CD14-positive monocyte (primary cell): ENCODE results near the gene DSP. TPM values are rescaled to one million over a fixed set of nuclear protein-coding genes. Genes with fewer than 3 reads are reported as not detected.

Experiments used
- DNase-seq, 3 donors: peaks; one replicate each; pipeline ENCODE4 v3.0.0-alpha.2; 2011 to 2022
- H2AFZ ChIP-seq: 2 replicates; pipeline ENCODE4 v1.6.0; 2012; ENCODE audit warnings: mild to moderate bottlenecking, low read depth, low read length, inconsistent platforms; ENCODE audit not compliant: insufficient read depth, poor library complexity, severe bottlenecking
- H3K27ac ChIP-seq, 2 donors: 1 replicate in 1 of 2; 2 replicates in 1 of 2; pipeline ENCODE4 v1.5.1; 2012 to 2013; ENCODE audit warnings: low read length in 2 of 2, control low read depth in 1 of 2, inconsistent platforms in 1 of 2, low read depth in 1 of 2, mild to moderate bottlenecking in 1 of 2
- H3K27me3 ChIP-seq, 2 donors: one replicate each; pipeline versions ENCODE4 v1.6.0 to v1.6.1; 2011 to 2013; ENCODE audit warnings: low read length in 2 of 2; ENCODE audit not compliant: control insufficient read depth in 2 of 2, insufficient read depth in 2 of 2
- H3K36me3 ChIP-seq, 2 donors: replicated peaks in 1 of 2; 1 replicate in 1 of 2; 2 replicates in 1 of 2; pipeline versions ENCODE4 v1.5.1 to v1.6.1; 2012 to 2013; ENCODE audit warnings: low read length in 2 of 2, control low read depth in 1 of 2, inconsistent platforms in 1 of 2, mild to moderate bottlenecking in 1 of 2; ENCODE audit not compliant: insufficient read depth in 2 of 2, control insufficient read depth in 1 of 2
- H3K4me1 ChIP-seq, 2 donors: 1 replicate in 1 of 2; 2 replicates in 1 of 2; pipeline versions ENCODE4 v1.5.1 to v1.6.1; 2012 to 2013; ENCODE audit warnings: low read length in 2 of 2, control low read depth in 1 of 2, inconsistent platforms in 1 of 2, mild to moderate bottlenecking in 1 of 2, moderate library complexity in 1 of 2; ENCODE audit not compliant: insufficient read depth in 2 of 2, control insufficient read depth in 1 of 2
- H3K4me2 ChIP-seq: replicated peaks from 2 replicates; pipeline ENCODE3; 2012; ENCODE audit warnings: low read length, moderate library complexity, mild to moderate bottlenecking; ENCODE audit not compliant: poor library complexity, severe bottlenecking; ENCODE audit errors: extremely low read depth
- H3K4me3 ChIP-seq, 3 experiments: fragments of 200-600 bp in 1 of 3; sonication (generic) in 1 of 3; replicated peaks in 1 of 3; 1 replicate in 2 of 3; 2 replicates in 1 of 3; pipeline ENCODE4 v1.5.1; 2011 to 2013; ENCODE audit warnings: low read length in 3 of 3, mild to moderate bottlenecking in 3 of 3, control low read depth in 2 of 3, low read depth in 2 of 3, inconsistent platforms in 1 of 3, moderate library complexity in 1 of 3
- H3K79me2 ChIP-seq: 2 replicates; pipeline ENCODE4 v1.6.0; 2012; ENCODE audit warnings: mild to moderate bottlenecking, control low read depth, inconsistent platforms, low read length, moderate library complexity; ENCODE audit not compliant: insufficient read depth
- H3K9ac ChIP-seq: 2 replicates; pipeline ENCODE4 v1.6.0; 2017; ENCODE audit warnings: low read length, mild to moderate bottlenecking; ENCODE audit not compliant: insufficient read depth, poor library complexity, severe bottlenecking
- H3K9me3 ChIP-seq, 2 donors: replicated peaks in 1 of 2; 1 replicate in 1 of 2; 2 replicates in 1 of 2; pipeline versions ENCODE4 v1.5.1 to v1.6.1; 2012 to 2013; ENCODE audit warnings: low read length in 2 of 2, control low read depth in 1 of 2; ENCODE audit not compliant: control insufficient read depth in 1 of 2, insufficient read depth in 1 of 2
- H4K20me1 ChIP-seq: 2 replicates; pipeline ENCODE4 v1.6.0; 2012; ENCODE audit warnings: mild to moderate bottlenecking, low read length, control low read depth, moderate library complexity; ENCODE audit not compliant: insufficient read depth
- H3K27ac Mint-ChIP-seq, 7 donors: one replicate each; pipeline ENCODE4 v1.8.0; 2020; ENCODE audit warnings: mild to moderate bottlenecking in 7 of 7, mixed read lengths in 7 of 7, moderate library complexity in 6 of 7, inconsistent platforms in 2 of 7
- H3K27me3 Mint-ChIP-seq, 3 donors: one replicate each; pipeline ENCODE4 v1.8.0; 2021 to 2022; ENCODE audit warnings: low read depth in 3 of 3, mild to moderate bottlenecking in 3 of 3, mixed read lengths in 3 of 3, moderate library complexity in 3 of 3, inconsistent platforms in 1 of 3
- H3K36me3 Mint-ChIP-seq, 2 donors: one replicate each; pipeline ENCODE4 v1.8.0; 2020; ENCODE audit warnings: mixed read lengths in 2 of 2, inconsistent platforms in 1 of 2, mild to moderate bottlenecking in 1 of 2
- H3K4me1 Mint-ChIP-seq: one replicate; pipeline ENCODE4 v1.8.0; 2020; ENCODE audit warnings: mild to moderate bottlenecking, mixed read lengths
- H3K4me3 Mint-ChIP-seq, 2 donors: one replicate each; pipeline ENCODE4 v1.8.0; 2020; ENCODE audit warnings: mild to moderate bottlenecking in 2 of 2, mixed read lengths in 2 of 2, moderate library complexity in 1 of 2
- H3K9me3 Mint-ChIP-seq, 7 donors: one replicate each; pipeline ENCODE4 v1.8.0; 2020 to 2022; ENCODE audit warnings: mixed read lengths in 7 of 7, mild to moderate bottlenecking in 6 of 7, moderate library complexity in 6 of 7, inconsistent platforms in 2 of 7
- WGBS: methylation state at CpG from one replicate; pipeline ENCODE4 v1.1.5; 2013; ENCODE audit warnings: missing lambda C conversion rate; ENCODE audit not compliant: insufficient coverage; 5-methylcytosine and 5-hydroxymethylcytosine counted together
- intact Hi-C, 2 donors: fragments of 100-400 bp; cut with micrococcal nuclease; formaldehyde crosslinking; loops; one replicate each; pipeline versions ENCODE4 v1.15.0 to v1.15.1; 2023
- polyA plus RNA-seq, 3 donors: library from polyadenylated mRNA; depleted of rRNA in 1 of 3; unstranded in 2 of 3; stranded (reverse) in 1 of 3; fragments of 300-500 nt in 2 of 3; fragments of >200 nt in 1 of 3; fragmentation: Illumina TruSeq in 2 of 3; gene quantifications; 1 replicate in 2 of 3; 2 replicates in 1 of 3; pipeline ENCODE4 v1.2.3, GENCODE V29; 2012 to 2021
- TF ChIP-seq, protein P1 (sequence below): fragments of 200-600 bp; IDR thresholded peaks from one replicate; pipeline ENCODE4 v1.8.0; 2022; ENCODE audit warnings: antibody characterized with exemption, mild to moderate bottlenecking

The DSP gene
- polyA plus RNA-seq, 3 donors = not detected

DNA sequence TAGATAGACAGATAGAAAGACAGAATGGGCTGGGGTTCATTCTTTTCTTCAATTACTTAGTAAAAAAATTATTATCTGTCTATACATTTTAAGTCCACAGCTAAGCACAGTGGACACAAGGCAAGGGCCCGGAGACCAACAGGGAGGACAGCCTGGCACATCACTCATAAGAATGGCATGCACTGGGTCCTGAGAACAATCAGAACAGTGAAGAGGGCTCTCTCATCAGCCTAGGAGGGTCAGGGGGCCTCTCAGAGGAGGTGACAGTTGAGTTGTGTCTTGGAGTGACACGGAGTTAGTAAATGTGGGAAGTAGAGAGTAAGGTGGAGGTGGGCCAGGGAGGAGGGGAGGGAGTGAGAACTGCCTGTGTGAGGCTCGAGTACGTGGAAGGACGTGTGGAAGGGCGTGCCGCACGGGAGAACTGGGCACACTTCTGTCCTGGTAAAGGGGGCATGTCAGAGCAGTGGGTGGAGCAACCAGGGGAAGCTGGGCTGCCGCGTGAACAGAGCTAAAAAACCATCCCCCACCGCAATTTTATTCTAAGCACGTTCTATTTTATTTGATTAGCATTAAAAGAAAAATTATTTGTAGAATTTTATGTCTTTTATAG lies 45.1 kb upstream of the DSP start:
- H2AFZ ChIP-seq = no peak overlapping the region
- H3K27ac Mint-ChIP-seq = peak overlapping the region in 2 of 7 donors; percentile 52 to 85
- peaks cover 2 to 4% of the 10 kb centered on the region in 2 donors for H3K27me3 ChIP-seq
- TF ChIP-seq, protein P1, sequence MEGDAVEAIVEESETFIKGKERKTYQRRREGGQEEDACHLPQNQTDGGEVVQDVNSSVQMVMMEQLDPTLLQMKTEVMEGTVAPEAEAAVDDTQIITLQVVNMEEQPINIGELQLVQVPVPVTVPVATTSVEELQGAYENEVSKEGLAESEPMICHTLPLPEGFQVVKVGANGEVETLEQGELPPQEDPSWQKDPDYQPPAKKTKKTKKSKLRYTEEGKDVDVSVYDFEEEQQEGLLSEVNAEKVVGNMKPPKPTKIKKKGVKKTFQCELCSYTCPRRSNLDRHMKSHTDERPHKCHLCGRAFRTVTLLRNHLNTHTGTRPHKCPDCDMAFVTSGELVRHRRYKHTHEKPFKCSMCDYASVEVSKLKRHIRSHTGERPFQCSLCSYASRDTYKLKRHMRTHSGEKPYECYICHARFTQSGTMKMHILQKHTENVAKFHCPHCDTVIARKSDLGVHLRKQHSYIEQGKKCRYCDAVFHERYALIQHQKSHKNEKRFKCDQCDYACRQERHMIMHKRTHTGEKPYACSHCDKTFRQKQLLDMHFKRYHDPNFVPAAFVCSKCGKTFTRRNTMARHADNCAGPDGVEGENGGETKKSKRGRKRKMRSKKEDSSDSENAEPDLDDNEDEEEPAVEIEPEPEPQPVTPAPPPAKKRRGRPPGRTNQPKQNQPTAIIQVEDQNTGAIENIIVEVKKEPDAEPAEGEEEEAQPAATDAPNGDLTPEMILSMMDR = no peak
- H3K9me3 Mint-ChIP-seq = peaks cover 0 to 5% (median 3%) of the 10 kb centered on the region in 7 donors
- H3K4me1 ChIP-seq = no peaks in the 10 kb centered on the region
- H3K79me2 ChIP-seq = no peaks in the 10 kb centered on the region
- H3K9ac ChIP-seq = no peak overlapping the region
- no peak overlapping the region for H3K4me3 Mint-ChIP-seq
- no peak for DNase-seq
- H3K36me3 ChIP-seq = no peaks in the 10 kb centered on the region
- H3K4me1 Mint-ChIP-seq = no peaks in the 10 kb centered on the region
- peaks cover 10 to 13% (median 11%) of the 10 kb centered on the region in 3 donors for H3K27me3 Mint-ChIP-seq
- H3K27ac ChIP-seq = no peak overlapping the region
- whole genome bisulfite sequencing = 88% methylated on average over 2 of the region's 12 CpGs
- no peak overlapping the region for H3K4me3 ChIP-seq
- intact Hi-C loops = no loop called here
- H3K36me3 Mint-ChIP-seq = no peaks in the 10 kb centered on the region
- H4K20me1 ChIP-seq = no peaks in the 10 kb centered on the region
- no peak overlapping the region for H3K4me2 ChIP-seq
- no peaks in the 10 kb centered on the region for H3K9me3 ChIP-seq

DNA sequence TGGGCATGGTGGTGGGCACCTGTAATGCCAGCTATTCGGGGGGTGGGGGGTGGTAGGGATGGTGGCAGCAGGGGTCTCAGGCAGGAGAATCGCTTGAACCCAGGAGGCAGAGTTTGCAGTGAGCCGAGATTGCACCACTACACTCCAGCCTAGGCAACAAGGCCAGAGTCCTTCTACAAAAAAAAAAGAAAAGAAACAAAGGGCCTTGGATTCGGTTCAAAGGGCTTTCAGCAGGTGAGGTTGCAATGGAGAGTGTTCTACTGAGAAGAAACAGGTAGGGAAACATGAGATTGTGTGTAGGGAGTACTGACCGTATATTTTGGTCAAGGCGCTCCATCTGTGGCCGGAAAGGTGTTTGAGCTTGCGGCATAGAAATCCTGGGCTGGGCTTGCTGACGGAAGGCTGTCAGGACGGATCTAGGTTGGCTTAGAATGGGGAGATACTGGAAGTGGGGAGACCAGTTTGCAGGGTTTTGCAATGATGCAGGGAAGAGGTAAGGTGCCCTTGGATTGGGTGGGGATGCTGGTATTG lies 40.7 kb upstream of the DSP start:
- H3K27me3 Mint-ChIP-seq = peaks cover 10 to 19% (median 14%) of the 10 kb centered on the region in 3 donors
- Histone ChIP-seq H3K27ac (no peak overlapping the region), H3K79me2 (no peaks in the 10 kb centered on the region), H3K4me2 (no peak overlapping the region), H3K4me1 (peaks cover 0 to 4% of the 10 kb centered on the region in 2 donors), H3K27me3 (no peaks in the 10 kb centered on the region), H3K36me3 (no peaks in the 10 kb centered on the region), H2AFZ (no peak overlapping the region), H3K9me3 (no peaks in the 10 kb centered on the region), H3K4me3 (no peak overlapping the region), H4K20me1 (no peaks in the 10 kb centered on the region), H3K9ac (no peak overlapping the region)
- H3K27ac Mint-ChIP-seq = peak overlapping the region in 1 of 7 donors; percentile 27
- H3K4me1 Mint-ChIP-seq = peaks cover 10% of the 10 kb centered on the region
- H3K9me3 Mint-ChIP-seq = peaks cover 0 to 1% (median 0%) of the 10 kb centered on the region in 7 donors
- intact Hi-C loops = no loop called here
- H3K4me3 Mint-ChIP-seq = no peak overlapping the region
- TF ChIP-seq, protein P1 = no peak
- no peaks in the 10 kb centered on the region for H3K36me3 Mint-ChIP-seq
- no peak for DNase-seq
- 96% methylated on average over 7 of the region's 10 CpGs for WGBS
